Esophagus muscularis mucosa (tissue), 4 donors: ENCODE data around the gene HSPG2. TPM values are rescaled to one million over a fixed set of nuclear protein-coding genes. Genes with fewer than 3 reads are reported as not detected.

Experiments
- DNase-seq: peaks from one replicate; pipeline ENCODE4 v3.0.0-alpha.2; 2017; ENCODE audit errors: extremely low spot score
- H3K27ac ChIP-seq, 4 donors: fragments of 200-600 bp; sonication (generic); replicated peaks in 1 of 4; 1 replicate in 3 of 4; 2 replicates in 1 of 4; pipeline ENCODE4 v1.5.1; 2016 to 2019; ENCODE audit warnings: mild to moderate bottlenecking in 1 of 4
- H3K27me3 ChIP-seq, 4 donors: fragments of 200-600 bp; sonication (generic); one replicate each; pipeline versions ENCODE4 v1.5.1 to v1.6.0; 2016 to 2019
- H3K36me3 ChIP-seq, 4 donors: fragments of 200-600 bp; sonication (generic); one replicate each; pipeline ENCODE4 v1.5.1; 2016 to 2019
- H3K4me1 ChIP-seq, 4 donors: fragments of 200-600 bp; sonication (generic); one replicate each; pipeline ENCODE4 v1.5.1; 2016 to 2019
- H3K4me3 ChIP-seq, 4 donors: fragments of 200-600 bp; sonication (generic); 1 replicate in 2 of 4; 2 replicates in 2 of 4; pipeline ENCODE4 v1.5.1; 2016 to 2019; ENCODE audit warnings: mild to moderate bottlenecking in 4 of 4, moderate library complexity in 1 of 4
- H3K9me3 ChIP-seq, 4 donors: fragments of 200-600 bp; sonication (generic); 1 replicate in 3 of 4; 2 replicates in 1 of 4; pipeline ENCODE4 v1.5.1; 2016 to 2019
- CTCF ChIP-seq, 3 experiments: fragments of 200-600 bp in 2 of 3; fragments of 450-650 bp in 1 of 3; sonication (generic) in 2 of 3; IDR thresholded peaks; one replicate each; pipeline ENCODE4 v1.5.1; 2017 to 2019; ENCODE audit warnings: antibody characterized with exemption in 3 of 3, mild to moderate bottlenecking in 2 of 3, moderate library complexity in 1 of 3
- EP300 ChIP-seq: sonication (generic); formaldehyde crosslinking; IDR thresholded peaks from one replicate; pipeline ENCODE4 v1.6.1; 2017; ENCODE audit warnings: antibody characterized with exemption
- POLR2A ChIP-seq: fragments of 450-650 bp; IDR thresholded peaks from one replicate; pipeline ENCODE4 v1.6.1; 2017; ENCODE audit warnings: antibody characterized with exemption, moderate library complexity, mild to moderate bottlenecking, low read depth
- POLR2AphosphoS5 ChIP-seq, 2 donors: sonication (generic); formaldehyde crosslinking; IDR thresholded peaks; one replicate each; pipeline ENCODE4 v1.6.1; 2017; ENCODE audit warnings: antibody characterized with exemption in 2 of 2
- WGBS: methylation state at CpG from one replicate; pipeline ENCODE4 v1.1.5; 2018; 5-methylcytosine and 5-hydroxymethylcytosine counted together
- intact Hi-C: fragments of 100-400 bp; cut with DNase I; formaldehyde crosslinking; loops from one replicate; pipeline ENCODE4 v1.15.1; 2023
- total RNA-seq, 4 donors: library from RNA; depleted of rRNA; stranded (reverse); fragments of >200 nt; gene quantifications; one replicate each; pipeline versions ENCODE4 v1.1.0 to v1.2.1, GENCODE V29; 2016

The HSPG2 gene
- total RNA-seq, 4 donors from 2014 or later, result 414 to 1,199 (median 595) TPM

- no peak for TF ChIP-seq POLR2AphosphoS5 (IDR thresholded peaks at IDR 0.05)
- H3K4me3 ChIP-seq, result no peak overlapping the region
- H3K27me3 ChIP-seq, result no peaks in the 10 kb centered on the region
- peaks cover 99 to 100% (median 100%) of the 10 kb centered on the region in 4 donors for H3K36me3 ChIP-seq
- H3K27ac ChIP-seq, result peak overlapping the region; percentile 21 to 83 (median 78)
- DNase-seq, result no peak
- 78% methylated on average over 7 of the region's 16 CpGs for WGBS
- intact Hi-C loops, result no loop called here
- no peaks in the 10 kb centered on the region for H3K9me3 ChIP-seq
- peaks cover 0 to 31% (median 22%) of the 10 kb centered on the region in 4 donors for H3K4me1 ChIP-seq
Observed at GRCh38 chr1:21876267-21876666, 60.8 kb downstream of the HSPG2 start.

- H3K4me3 ChIP-seq, result no peak overlapping the region
- no peaks in the 10 kb centered on the region for H3K27me3 ChIP-seq
- H3K36me3 ChIP-seq, result peaks cover 99 to 100% (median 99%) of the 10 kb centered on the region in 4 donors
- H3K4me1 ChIP-seq, result peaks cover 3 to 38% (median 28%) of the 10 kb centered on the region in 4 donors
- H3K27ac ChIP-seq, result peak overlapping the region; percentile 21 to 83 (median 78)
- WGBS, result 82% methylated on average over 15 of the region's 16 CpGs
- TF ChIP-seq CTCF (IDR thresholded peaks at IDR 0.05), result no peak
- no peak for TF ChIP-seq POLR2A
- TF ChIP-seq EP300, result no peak
- TF ChIP-seq POLR2AphosphoS5 (IDR thresholded peaks at IDR 0.05), result no peak
- DNase-seq, result no peak
- intact Hi-C loops, result no loop called here
- no peaks in the 10 kb centered on the region for H3K9me3 ChIP-seq
Observed at GRCh38 chr1:21875621-21876063, 61.5 kb downstream of the HSPG2 start.

GRCh38 chr1:21874778-21875547 is 62.1 kb downstream of the HSPG2 start:
- H3K27me3 ChIP-seq, result no peaks in the 10 kb centered on the region
- peak overlapping the region; percentile 77 to 87 (median 82) for H3K27ac ChIP-seq
- H3K36me3 ChIP-seq, result peaks cover 94 to 100% (median 98%) of the 10 kb centered on the region in 4 donors
- no peak overlapping the region for H3K4me3 ChIP-seq
- 70% methylated on average over 14 of the region's 24 CpGs for WGBS
- no peak for DNase-seq
- intact Hi-C loops, result no loop called here
- TF ChIP-seq POLR2A (no peak), POLR2AphosphoS5 (IDR thresholded peaks at IDR 0.05) (no peak)
- no peaks in the 10 kb centered on the region for H3K9me3 ChIP-seq
- H3K4me1 ChIP-seq, result peaks cover 10 to 44% (median 35%) of the 10 kb centered on the region in 4 donors

- DNase-seq, result no peak
- H3K27me3 ChIP-seq, result no peaks in the 10 kb centered on the region
- peak overlapping the region; percentile 77 to 87 (median 82) for H3K27ac ChIP-seq
- intact Hi-C loops, result no loop called here
- WGBS, result 91% methylated on average over 7 of the region's 16 CpGs
- H3K36me3 ChIP-seq, result peaks cover 87 to 100% (median 97%) of the 10 kb centered on the region in 4 donors
- TF ChIP-seq POLR2AphosphoS5 (IDR thresholded peaks at IDR 0.05) (no peak), POLR2A (no peak), CTCF (IDR thresholded peaks at IDR 0.05) (no peak), EP300 (no peak)
- H3K4me3 ChIP-seq, result no peak overlapping the region
- H3K4me1 ChIP-seq, result peaks cover 16 to 51% (median 41%) of the 10 kb centered on the region in 4 donors
- no peaks in the 10 kb centered on the region for H3K9me3 ChIP-seq
Observed at GRCh38 chr1:21874328-21874727, 62.8 kb downstream of the HSPG2 start.

GRCh38 chr1:21873761-21874160 is 63.3 kb downstream of the HSPG2 start:
- Histone ChIP-seq H3K27me3 (no peaks in the 10 kb centered on the region), H3K9me3 (no peaks in the 10 kb centered on the region), H3K36me3 (peaks cover 85 to 100% (median 97%) of the 10 kb centered on the region in 4 donors), H3K4me1 (peaks cover 16 to 56% (median 45%) of the 10 kb centered on the region in 4 donors), H3K27ac (peak overlapping the region; percentile 77 to 87 (median 82)), H3K4me3 (no peak overlapping the region)
- DNase-seq, result no peak
- WGBS, result 73% methylated on average over 3 of the region's 10 CpGs
- TF ChIP-seq EP300 (no peak), POLR2AphosphoS5 (IDR thresholded peaks at IDR 0.05) (no peak), CTCF (IDR thresholded peaks at IDR 0.05) (no peak), POLR2A (no peak)
- intact Hi-C loops, result no loop called here
